IMR-90 (cell line): ENCODE measurements around the gene CERKL.

Experiments used
- FOS ChIP-seq: fragments of 150-350 bp; IDR thresholded peaks from 2 replicates; pipeline ENCODE4 v1.6.1; 2016; ENCODE audit warnings: low read depth, low read length
- MAFK ChIP-seq: IDR thresholded peaks from 2 replicates; pipeline ENCODE4 v1.6.1; 2012; ENCODE audit warnings: low read depth, low read length, improper control_type of control experiment
- MAZ ChIP-seq: IDR thresholded peaks from 2 replicates; pipeline ENCODE4 v1.6.1; 2012; ENCODE audit warnings: low read depth, mild to moderate bottlenecking, low read length, improper control_type of control experiment, moderate library complexity, borderline replicate concordance
- MXI1 ChIP-seq: IDR thresholded peaks from 2 replicates; pipeline ENCODE4 v1.6.1; 2012; ENCODE audit warnings: low read depth, mild to moderate bottlenecking, low read length, moderate library complexity, borderline replicate concordance
- NFE2L2 ChIP-seq: fragments of 150-350 bp; IDR thresholded peaks from 2 replicates; pipeline ENCODE4 v1.6.1; 2016; ENCODE audit warnings: low read depth, mild to moderate bottlenecking, low read length
- POLR2A ChIP-seq: IDR thresholded peaks from 2 replicates; pipeline ENCODE4 v1.6.1; 2012; ENCODE audit warnings: mild to moderate bottlenecking, low read depth, low read length
- RAD21 ChIP-seq: IDR thresholded peaks from 2 replicates; pipeline ENCODE4 v1.6.1; 2012; ENCODE audit warnings: low read length, improper control_type of control experiment
- RFX5 ChIP-seq: IDR thresholded peaks from 2 replicates; pipeline ENCODE4 v1.8.0; 2012; ENCODE audit warnings: low read depth, mild to moderate bottlenecking, low read length, moderate library complexity
- SMC3 ChIP-seq: fragments of 150-350 bp; IDR thresholded peaks from 2 replicates; pipeline ENCODE4 v1.6.1; 2016; ENCODE audit warnings: low read depth, mild to moderate bottlenecking, antibody characterized with exemption, low read length, moderate library complexity
- TF ChIP-seq, protein P1 (sequence below): conservative IDR thresholded peaks from 2 replicates; pipeline ENCODE4 v1.5.1; 2012; ENCODE audit warnings: mild to moderate bottlenecking, low read depth, low read length, improper control_type of control experiment
- TF ChIP-seq, protein P2 (sequence below): fragments of 150-350 bp; IDR thresholded peaks from 2 replicates; pipeline ENCODE4 v1.6.1; 2017; ENCODE audit warnings: mild to moderate bottlenecking, antibody characterized with exemption, low read length, low read depth

DNA sequence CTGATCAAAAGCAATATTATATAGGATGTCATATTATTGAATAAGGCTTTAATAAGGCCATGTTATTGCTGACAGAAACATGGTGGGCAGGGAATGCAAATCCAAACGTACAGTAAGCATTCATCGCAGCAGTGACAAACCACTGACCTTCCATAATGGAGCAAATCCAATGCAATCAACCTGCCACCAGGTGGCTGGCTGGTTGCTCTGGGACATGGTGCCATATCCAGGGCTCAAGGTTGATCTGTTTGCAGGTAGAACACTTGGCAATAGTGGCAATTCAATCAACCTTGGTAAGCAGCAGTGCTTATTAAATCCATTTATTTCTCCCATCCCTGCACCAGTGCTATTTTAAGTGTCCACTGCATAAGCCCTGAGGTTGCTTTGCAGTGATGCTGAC is 75.4 kb downstream of the CERKL start:
- TF ChIP-seq, protein P1, sequence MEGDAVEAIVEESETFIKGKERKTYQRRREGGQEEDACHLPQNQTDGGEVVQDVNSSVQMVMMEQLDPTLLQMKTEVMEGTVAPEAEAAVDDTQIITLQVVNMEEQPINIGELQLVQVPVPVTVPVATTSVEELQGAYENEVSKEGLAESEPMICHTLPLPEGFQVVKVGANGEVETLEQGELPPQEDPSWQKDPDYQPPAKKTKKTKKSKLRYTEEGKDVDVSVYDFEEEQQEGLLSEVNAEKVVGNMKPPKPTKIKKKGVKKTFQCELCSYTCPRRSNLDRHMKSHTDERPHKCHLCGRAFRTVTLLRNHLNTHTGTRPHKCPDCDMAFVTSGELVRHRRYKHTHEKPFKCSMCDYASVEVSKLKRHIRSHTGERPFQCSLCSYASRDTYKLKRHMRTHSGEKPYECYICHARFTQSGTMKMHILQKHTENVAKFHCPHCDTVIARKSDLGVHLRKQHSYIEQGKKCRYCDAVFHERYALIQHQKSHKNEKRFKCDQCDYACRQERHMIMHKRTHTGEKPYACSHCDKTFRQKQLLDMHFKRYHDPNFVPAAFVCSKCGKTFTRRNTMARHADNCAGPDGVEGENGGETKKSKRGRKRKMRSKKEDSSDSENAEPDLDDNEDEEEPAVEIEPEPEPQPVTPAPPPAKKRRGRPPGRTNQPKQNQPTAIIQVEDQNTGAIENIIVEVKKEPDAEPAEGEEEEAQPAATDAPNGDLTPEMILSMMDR = no peak
- TF ChIP-seq RFX5 = no peak
- no peak for TF ChIP-seq RAD21
- no peak for TF ChIP-seq FOS
- TF ChIP-seq POLR2A = no peak
- TF ChIP-seq, protein P2, sequence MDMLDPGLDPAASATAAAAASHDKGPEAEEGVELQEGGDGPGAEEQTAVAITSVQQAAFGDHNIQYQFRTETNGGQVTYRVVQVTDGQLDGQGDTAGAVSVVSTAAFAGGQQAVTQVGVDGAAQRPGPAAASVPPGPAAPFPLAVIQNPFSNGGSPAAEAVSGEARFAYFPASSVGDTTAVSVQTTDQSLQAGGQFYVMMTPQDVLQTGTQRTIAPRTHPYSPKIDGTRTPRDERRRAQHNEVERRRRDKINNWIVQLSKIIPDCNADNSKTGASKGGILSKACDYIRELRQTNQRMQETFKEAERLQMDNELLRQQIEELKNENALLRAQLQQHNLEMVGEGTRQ = no peak
- no peak for TF ChIP-seq SMC3
- no peak for TF ChIP-seq MXI1
- no peak for TF ChIP-seq NFE2L2
- no peak for TF ChIP-seq MAZ
- no peak for TF ChIP-seq MAFK
